Measurements from ENCODE around the gene PSMA6.

GRCh38 chr14:35333797-35334743, 41.9 kb downstream of the PSMA6 start:
- TF ChIP-seq TAF1 (IDR thresholded peaks at IDR 0.05; ENCODE audit: low read depth, low read length), result no peak
- TF ChIP-seq POLR2A (IDR thresholded peaks at IDR 0.05; ENCODE audit: low read depth, low read length), result no peak
- TF ChIP-seq POLR2AphosphoS5 (IDR thresholded peaks at IDR 0.05; ENCODE audit: low read depth, low read length), result no peak
- no peak for TF ChIP-seq SPI1 (IDR thresholded peaks at IDR 0.05; ENCODE audit: low read depth, low read length)
- no peak for TF ChIP-seq POU2F2 (IDR thresholded peaks at IDR 0.05; ENCODE audit: low read depth, low read length)
